OCI-LY1 (cell line): ENCODE results near the gene METTL25B.

Source experiments
- EZH2 ChIP-seq: fragments of 200-600 bp; sonication (generic), shearing (Covaris generic); IDR thresholded peaks from 2 replicates; pipeline ENCODE4 v1.8.0; 2017; ENCODE audit warnings: borderline replicate concordance, mixed run types, mild to moderate bottlenecking, antibody characterized with exemption, low read length, moderate library complexity, mixed read lengths
- TF ChIP-seq, protein P1 (sequence below): fragments of 200-600 bp; sonication (generic), shearing (Covaris generic); IDR thresholded peaks from 2 replicates; pipeline ENCODE4 v1.5.1; 2017; ENCODE audit warnings: mild to moderate bottlenecking, antibody characterized with exemption, low read length, moderate library complexity, mixed read lengths

DNA sequence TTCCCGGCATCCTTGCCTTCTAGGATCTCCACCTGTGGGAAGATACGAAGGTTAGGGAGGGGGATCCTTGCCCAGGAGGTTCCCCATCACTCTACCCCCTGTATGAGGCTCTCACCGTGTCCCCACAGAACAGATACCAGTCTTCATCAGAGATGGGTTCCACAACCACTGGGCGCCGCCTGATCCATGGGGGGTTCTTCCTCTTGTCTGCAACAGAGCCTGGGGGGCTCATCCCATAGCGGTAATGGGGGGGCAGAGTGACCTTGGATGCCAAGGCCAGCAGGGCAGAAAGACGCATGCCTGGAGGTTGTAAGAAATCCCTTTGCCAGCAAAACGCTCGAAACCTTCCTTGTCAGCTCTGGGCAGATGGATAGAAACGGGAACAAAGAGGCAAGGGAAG lies 10.1 kb downstream of the METTL25B start:
- no peak for TF ChIP-seq EZH2
- TF ChIP-seq, protein P1, sequence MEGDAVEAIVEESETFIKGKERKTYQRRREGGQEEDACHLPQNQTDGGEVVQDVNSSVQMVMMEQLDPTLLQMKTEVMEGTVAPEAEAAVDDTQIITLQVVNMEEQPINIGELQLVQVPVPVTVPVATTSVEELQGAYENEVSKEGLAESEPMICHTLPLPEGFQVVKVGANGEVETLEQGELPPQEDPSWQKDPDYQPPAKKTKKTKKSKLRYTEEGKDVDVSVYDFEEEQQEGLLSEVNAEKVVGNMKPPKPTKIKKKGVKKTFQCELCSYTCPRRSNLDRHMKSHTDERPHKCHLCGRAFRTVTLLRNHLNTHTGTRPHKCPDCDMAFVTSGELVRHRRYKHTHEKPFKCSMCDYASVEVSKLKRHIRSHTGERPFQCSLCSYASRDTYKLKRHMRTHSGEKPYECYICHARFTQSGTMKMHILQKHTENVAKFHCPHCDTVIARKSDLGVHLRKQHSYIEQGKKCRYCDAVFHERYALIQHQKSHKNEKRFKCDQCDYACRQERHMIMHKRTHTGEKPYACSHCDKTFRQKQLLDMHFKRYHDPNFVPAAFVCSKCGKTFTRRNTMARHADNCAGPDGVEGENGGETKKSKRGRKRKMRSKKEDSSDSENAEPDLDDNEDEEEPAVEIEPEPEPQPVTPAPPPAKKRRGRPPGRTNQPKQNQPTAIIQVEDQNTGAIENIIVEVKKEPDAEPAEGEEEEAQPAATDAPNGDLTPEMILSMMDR, result no peak
